HG03135 (cell line): ENCODE measurements around the gene PADI3.

ENCODE experiments used
- ATAC-seq: cut with Tn5 transposase; IDR thresholded peaks from one replicate; pipeline ENCODE4 v1.9.1; 2021; ENCODE audit warnings: mild to moderate bottlenecking, moderate library complexity; ENCODE audit not compliant: unreplicated experiment

Gene PADI3, protein sequence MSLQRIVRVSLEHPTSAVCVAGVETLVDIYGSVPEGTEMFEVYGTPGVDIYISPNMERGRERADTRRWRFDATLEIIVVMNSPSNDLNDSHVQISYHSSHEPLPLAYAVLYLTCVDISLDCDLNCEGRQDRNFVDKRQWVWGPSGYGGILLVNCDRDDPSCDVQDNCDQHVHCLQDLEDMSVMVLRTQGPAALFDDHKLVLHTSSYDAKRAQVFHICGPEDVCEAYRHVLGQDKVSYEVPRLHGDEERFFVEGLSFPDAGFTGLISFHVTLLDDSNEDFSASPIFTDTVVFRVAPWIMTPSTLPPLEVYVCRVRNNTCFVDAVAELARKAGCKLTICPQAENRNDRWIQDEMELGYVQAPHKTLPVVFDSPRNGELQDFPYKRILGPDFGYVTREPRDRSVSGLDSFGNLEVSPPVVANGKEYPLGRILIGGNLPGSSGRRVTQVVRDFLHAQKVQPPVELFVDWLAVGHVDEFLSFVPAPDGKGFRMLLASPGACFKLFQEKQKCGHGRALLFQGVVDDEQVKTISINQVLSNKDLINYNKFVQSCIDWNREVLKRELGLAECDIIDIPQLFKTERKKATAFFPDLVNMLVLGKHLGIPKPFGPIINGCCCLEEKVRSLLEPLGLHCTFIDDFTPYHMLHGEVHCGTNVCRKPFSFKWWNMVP

DNA sequence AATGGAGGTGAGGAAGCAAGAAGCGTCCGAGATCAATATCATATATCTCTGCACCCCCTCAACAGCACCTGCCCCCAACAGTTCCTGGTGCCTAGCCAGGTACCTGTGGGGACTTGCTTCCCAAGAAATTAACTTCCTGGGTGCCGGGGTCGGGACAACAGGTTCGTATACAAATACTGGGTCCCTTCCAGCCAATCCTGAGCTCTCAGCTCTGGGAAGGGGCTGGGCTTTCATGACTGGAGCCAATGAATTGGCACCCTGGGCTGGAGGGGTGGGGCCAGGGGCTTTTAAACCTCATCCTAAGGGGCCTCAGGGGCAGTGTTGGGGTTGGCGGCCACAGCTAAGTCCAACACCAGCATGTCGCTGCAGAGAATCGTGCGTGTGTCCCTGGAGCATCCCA, at the start of gene PADI3:
TSS of gene PADI3 (plus strand) at position 318 of the 400 bp plus-strand sequence. CDS start at position 358, 40 bp downstream.
- no peak for ATAC-seq

DNA sequence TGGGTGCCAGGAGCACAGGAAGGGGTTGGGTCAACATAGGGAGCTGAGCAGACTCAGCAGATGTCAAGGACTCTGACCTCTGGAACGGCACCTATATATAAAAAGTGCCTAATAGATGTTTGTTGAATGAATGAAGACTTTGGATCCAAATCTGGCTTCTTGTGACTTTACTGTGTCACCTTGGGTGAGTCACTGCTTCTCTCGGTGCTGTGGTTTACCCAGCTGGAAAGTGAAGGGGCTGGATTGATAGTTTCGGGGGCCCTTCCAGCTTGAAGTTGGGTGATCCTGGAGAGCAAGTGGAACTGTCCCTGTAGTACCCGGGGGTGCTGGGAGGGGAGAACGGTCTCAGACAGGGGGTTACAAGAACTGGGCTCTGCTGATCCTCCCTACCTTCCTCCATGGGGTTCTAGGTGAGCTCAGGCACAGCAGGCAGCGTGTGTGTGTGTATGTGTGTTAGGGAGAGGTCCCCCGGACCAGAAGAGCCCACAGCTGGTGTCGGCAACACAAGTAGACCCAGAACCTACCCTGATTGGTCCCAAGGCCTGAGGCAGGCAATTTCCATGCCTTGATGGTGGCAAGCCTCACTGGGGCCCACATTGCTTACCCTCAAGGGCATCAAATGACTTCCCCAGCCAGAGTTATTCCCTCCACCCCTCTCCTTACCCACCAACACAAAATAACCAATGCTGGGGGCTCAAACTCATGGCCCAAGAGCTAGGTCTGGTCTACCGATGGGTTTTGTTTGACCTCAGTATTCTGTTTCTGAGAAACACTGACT, 49.4 kb upstream of the PADI3 start:
- no peak for ATAC-seq

DNA sequence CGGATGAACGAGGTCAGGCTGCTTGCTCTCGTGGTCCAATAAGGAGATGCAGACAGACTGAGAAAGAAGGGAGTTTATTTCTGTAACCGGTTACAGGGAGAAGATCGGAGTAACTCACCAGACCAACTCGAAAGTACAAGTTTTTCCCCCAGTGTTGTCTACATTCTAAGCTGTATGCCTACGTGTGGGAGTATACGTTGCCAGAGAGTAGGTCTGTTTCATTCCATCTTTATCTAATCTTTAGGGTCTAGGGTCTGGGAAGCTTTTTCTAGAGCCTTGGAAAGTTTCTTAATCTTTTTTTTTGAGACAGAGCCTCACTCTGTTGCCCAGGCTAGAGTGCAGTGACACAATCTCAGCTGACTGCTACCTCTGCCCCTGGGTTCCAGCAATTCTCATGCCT, 48.7 kb upstream of the PADI3 start:
- no peak for ATAC-seq

DNA sequence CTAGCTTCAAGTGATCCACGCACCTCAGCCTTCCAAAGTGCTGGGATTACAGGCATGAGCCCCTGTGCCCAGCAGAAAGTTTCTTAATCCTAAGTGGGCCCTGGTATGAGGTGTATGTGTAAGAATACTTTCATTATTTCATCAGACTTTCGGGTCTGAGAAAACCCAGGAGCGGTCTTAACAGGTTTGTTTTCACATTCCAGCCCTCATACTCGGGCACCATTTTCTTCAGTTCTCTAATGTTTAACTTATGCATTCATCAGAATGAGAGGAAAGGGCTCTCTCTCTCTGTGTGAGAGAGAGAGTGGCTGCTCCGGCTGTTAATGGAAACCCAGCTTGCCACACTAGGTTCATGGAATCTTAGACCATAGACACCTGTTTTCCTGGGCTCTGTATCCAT, 48.1 kb upstream of the PADI3 start:
- ATAC-seq: no peak

DNA sequence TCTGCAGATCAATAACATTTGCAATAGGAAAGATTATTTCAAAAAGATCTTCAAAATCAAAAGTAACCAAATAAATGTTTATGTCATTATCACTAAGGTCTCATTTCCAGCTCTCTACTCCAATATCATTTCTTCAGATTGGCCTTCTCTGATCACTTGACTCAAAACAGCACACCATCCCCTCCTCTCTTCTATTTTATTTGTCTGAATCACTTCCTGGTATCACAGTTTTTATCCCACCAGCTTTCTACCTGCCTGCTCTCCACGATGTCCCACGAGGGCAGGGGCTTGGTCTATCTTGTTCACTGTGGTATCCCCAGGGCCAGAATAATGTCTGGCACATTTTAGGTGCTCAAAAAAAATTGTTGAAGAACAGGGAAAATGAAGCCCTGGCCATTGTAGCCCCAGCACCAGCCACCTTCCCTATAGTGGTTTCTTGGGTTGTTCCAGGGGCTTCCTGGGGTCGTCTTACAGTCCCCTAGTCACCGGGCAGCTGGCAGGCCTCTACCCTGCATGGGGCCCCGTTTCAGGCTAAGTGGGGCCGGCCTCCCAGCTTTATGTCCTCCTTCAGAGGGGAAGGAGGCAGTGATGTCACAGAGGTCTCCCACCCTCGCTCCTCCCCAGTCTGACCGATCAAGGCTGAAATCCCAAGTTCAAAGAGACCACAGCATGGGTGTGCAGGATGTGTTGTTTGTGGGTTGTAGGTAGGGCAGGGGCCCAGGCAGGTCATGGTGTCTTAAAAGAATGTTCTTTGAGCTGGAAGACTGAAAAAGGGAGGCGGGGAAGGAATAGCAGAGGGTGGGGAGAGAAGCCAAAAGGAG, 47.5 kb upstream of the PADI3 start:
- no peak for ATAC-seq

DNA sequence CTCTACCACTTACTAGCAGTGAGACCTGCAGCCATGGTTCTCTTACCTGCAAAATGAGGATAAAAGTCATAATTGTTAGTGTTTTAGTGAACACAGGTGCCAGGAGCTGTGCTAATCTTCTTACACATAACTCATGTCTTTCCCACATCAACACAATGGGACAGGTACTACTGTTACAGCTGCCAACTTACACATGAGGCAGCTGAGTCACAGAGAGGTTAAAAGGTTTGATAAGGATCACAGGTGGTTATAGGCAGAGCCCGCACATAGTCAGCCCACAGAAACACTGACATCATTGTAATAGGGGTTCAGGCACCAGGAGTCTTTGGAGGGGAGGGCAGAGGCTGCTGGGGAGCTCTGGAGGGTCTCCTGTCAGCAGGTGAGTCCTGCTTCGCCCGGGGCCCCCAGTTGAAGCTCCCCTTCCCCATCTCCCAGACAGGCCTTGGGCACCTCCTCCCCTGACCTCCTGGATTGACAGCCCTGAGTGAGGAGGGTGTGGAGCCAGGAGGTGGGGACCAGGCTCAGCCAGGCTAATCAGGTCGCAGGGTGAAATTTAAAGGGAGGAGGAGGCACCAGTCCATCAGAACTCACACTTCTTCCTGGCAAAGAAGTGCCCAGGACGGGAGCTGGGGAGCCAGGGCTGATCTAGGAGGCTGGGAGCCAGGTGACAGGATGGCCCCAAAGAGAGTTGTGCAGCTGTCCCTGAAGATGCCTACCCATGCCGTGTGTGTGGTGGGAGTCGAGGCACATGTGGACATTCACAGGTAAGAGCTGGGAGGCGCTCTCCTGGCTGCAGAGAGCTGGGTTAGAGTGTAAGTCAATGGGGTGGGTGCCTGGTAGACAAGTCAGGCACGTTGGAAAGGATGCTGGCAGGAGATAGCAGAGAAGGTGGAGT, 44.1 kb upstream of the PADI3 start, which contains the start of gene PADI1:
TSS of gene PADI1 (plus strand) at position 583 of the 895 bp plus-strand sequence. CDS start at position 673, 90 bp downstream.
- no peak for ATAC-seq

DNA sequence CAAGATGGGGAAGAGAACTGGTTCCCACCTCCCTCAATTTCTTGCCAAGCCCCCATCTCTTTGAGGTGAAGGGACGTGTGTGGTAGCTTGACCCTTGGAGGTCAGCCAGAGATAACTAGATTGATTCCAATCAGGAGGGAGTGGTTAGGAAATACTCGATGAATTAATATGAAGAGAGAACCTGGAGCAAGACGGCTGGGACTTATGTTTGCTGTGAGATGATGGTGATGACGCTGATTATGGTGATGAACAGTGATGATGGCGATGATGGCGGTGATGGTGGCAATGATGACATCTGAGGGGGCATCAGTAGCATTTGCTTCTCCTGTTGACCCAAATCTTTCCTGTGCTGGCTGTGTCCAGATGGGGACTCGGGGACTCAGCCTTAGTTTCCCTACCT, 43.2 kb upstream of the PADI3 start:
- no peak for ATAC-seq

DNA sequence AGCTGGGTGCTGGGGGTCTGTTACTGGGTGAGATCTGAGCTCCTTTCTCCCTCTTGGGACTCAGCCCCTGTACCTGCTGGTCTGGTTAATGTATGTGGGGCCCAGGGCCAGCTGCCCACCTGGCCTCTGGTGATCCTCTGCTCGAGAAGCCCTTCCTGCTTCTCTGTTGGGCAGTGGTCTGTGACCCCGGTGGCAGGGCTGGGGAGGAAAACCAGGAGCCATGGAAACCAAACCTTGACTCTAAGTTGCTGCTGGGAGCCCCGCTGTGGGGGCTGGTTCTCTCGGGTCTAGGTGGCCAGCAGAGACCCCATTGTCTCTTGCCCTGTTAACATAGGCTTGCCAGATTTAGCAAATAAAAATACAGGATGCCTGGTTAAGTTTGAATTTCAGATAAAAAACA, 42.7 kb upstream of the PADI3 start:
- no peak for ATAC-seq

DNA sequence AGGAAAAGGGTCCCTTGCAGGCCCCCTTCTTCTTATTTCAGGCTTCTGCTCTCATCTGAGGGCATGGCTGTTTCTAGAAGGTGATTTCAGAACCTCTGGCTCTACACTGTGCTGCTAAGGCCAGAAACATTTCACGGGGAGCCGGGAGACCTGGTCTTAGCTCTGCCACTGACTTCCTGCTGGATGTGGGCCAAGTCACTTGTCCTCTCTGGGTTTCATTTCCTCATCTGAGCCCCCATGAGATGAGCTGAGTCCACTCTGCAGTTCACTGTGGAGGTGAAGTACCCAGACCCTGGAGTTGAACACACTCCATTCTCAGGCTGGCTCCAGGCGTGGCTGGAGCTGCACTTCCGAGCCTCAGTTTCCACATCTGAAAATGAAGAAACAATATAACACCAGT, 41.9 kb upstream of the PADI3 start:
- ATAC-seq: no peak

DNA sequence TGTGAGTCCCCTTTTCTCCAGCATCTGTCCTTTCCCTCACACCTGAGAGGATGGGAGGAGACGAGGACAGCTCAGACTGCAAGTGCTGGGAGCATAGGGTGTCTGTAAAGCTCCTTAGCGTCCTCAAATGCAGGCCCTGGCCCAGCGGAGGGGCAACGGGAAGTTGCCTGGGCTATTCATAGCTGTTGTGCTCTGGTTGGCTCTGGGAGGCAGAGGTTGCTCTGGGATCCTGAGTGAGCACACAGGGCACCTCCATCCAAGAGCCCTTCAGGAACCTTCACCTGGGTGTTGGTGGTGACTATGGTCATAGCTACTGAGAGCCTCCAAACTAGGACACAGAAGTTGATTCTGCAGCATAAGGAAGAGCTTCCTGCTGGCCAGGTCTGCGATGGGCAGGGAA, 41.4 kb upstream of the PADI3 start:
- no peak for ATAC-seq

DNA sequence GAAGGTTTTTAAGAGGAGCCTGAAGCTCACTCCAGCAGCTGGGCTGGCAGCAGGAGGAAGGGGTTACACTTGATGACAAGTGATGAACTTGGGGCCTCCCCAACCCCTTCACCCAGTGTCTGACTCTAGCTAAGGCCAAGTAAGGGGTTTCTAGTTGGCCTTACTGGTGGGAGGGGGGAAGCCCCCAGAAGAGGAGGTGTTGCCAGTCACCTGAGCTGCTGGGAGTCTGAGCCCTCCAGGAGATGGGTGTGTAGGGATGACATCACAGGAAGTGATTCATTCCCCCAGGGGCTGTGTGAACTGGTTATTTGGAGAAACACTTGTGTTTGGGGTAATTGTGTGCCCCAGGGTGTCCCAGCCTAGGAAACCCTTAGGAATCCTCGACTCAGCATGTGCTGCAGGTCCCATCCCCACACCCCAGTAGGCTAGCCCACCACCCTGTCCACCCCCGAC, 40.9 kb upstream of the PADI3 start:
- ATAC-seq: peak; percentile 42

DNA sequence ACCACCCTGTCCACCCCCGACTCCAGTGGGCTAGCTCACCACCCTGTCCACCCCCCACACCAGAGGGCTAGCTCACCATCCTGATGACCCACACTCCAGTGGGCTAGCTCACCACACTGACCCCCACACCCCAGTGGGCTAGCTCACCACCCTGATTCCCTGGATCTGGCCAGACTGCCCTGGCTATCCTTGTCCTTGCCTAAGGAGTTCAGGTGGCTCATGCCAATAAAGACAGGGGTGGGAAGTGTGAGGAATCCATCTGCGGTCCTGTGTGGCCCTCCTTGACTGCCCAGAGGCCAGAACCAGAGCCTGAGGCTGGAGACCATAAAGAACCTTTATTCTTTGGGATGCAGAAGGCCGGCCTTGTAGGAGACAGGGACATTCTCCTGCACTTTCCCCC, 40.4 kb upstream of the PADI3 start:
- no peak for ATAC-seq

DNA sequence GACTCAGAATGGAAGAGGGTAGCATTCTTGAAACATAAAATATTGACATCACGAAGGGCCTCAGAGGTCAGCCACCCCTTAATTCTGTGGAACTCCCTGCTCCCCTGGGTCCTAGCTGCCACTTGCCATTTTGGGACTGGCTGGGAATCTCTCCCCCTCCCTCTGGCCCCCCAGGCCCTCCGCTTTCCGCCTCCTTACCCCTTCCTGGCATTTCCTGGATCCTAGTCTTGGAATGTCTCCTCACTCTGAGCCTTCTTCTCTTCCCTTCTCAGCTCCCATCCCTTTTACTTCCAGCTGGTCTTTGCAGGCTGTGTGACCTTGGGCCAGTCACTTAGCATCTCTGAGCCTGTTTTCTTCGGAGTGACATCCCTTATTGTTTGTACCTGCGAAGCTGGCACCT, 39.5 kb upstream of the PADI3 start:
- ATAC-seq: no peak

DNA sequence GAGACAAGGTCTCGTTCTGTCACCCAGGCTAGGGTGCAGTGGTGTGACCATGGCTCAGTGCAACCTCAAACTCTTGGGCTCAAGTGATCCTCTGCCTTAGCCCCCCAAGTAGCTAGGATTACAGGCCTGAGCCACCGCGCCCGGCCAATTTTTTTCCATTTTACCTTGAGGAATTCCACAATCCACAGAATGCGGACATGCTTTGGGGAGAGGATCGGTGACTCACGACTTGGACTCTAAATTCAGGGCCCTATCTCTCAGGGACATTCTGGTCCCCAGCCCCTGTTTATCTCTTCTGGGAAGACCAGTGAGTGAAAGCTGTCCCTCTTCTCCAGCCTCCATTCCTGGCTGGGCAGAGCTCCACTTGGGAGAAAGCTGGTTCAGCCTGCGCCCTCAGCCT, 38.7 kb upstream of the PADI3 start:
- ATAC-seq: no peak

DNA sequence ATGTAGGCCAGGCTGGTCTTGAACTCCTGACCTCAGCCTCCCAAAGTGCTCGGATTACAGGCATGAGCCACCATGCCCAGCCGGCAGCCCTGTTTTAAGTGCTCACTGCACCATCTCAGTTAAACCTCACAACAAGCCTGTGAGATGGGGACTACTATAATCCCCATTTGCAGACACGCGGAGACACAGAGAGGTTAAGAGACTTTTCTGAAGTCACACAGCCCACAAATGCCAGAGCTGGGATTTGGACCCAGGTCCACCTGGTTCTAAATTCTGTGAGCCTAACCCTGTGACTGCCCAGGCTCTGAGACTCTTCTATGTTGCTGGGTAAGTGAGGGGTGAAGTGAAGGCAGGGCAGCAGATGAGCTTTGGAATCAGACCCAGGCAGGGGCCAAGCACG, 37.5 kb upstream of the PADI3 start:
- ATAC-seq: no peak

DNA sequence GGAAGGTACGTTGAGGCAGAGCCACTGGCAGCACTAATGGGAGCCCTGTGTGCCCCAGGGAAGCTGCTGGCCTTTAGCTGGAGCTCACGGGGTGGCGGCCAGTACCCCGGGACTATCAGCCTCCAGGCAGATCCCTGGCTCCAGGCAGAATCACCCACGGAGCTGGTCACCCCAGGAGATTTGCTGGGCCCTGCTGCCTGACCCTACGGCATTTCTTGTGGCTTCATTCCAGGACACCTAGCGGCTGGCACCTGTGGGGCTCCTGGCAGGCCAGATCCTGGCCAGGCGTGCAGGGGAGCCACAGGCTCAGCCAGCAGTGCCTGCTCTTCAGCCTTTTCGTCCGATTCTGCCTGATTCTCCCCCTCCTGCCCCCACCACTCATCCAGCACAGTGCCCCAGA, 36.9 kb upstream of the PADI3 start:
- no peak for ATAC-seq

DNA sequence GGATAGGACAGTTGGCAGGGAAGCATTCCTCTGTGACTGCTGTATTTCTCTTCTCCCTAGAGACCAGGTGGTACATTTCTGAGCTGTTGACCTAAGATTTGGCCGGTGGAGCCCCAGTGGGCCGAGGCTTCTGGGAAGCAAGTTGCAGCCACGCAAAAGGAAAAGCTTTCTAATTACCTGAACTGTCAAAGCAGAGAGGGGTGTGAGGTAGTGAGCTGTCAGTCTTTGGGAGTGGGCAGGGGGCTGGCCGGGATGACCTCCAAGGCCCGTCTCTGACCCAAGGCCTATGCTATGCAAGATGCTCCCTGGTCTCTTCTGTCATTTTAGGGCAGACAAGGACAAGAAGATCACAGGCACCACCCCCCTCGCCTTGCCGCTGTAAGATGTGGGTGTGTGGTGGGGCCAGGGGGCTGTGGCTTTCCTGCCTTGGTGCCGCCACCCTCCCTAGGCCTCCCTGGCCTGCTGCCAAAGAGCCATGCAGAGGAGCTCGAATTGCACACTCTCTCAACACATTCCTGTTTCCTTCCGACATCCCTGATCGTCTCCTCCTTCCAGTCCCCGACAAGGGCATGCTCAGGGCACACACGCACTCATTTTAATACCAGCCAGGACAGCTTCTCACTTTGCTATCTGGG, 36.3 kb upstream of the PADI3 start:
- ATAC-seq: no peak

DNA sequence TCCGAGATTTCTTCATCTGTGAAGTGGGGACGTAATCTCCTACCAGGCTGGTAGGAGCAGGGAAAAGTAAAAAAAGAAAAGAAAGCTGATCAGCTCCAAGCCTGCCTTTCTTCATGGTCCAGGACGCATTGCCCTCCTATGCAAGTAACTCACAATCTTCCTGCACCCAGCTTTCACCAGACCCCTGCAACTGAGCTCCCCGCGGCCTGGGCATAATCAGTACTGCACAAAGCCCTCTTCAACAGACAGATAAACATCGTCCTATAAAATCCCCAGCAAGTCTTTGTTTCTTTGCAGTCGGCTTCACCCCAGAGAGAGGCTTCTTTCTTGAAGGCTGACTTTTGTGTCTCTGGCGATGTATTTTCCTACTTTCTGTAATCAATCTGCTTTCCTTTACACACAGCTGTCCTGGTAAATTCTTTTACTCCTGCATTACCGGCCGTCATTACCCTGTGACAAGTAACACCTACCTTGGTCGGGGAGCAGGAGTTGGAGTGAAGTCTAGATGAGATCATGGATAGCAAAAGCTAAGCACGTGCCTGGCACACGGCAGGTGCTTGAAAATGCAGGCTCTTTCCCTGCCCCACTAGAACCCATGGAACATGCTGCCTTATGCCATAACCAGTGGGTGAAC, 35.6 kb upstream of the PADI3 start:
- ATAC-seq: no peak

DNA sequence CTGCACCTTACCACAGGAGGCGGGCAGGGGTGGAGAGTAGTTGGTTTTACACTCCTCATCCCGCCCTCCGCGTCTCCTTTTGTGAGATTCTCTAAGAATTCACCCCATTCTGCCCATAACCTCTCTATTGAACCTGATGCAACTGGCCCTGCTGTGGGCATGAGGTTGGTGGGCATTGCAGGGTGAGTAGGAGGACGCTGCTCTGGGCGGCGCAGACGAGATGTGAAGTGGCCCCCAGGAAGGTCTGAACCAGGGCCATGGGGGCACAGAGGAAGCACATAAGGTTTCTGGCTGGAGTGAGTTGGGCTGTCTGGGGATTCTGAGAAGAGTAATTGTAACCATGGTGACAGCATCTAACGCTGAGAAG, 35.1 kb upstream of the PADI3 start:
- ATAC-seq: no peak
